Superior temporal gyrus (tissue), 1 donor: ENCODE data around the gene ATRAID.

Experiments
- DNase-seq: peaks from one replicate; pipeline ENCODE4 v3.0.0-alpha.2; 2016; ENCODE audit errors: extremely low spot score

Gene ATRAID

DNA sequence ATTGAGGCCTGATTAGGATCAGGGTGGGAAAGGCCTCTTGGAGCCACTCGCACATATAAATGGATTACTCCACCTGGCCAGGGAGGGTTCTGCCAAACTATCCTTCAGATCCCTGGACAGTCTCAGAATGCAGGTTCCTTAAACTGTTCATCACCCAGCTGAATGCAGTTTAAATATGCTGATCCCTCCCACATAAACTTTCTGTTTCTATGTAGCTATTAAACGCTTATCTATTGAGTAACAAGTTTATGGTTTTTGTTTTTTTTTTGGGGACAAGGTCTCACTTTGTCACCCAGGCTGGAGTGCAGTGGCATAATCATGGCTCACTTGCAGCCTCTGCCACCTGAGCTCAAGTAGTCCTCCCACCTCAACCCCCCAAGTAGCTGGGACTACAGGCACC is 7.2 kb downstream of the ATRAID start:
- no peak for DNase-seq

DNA sequence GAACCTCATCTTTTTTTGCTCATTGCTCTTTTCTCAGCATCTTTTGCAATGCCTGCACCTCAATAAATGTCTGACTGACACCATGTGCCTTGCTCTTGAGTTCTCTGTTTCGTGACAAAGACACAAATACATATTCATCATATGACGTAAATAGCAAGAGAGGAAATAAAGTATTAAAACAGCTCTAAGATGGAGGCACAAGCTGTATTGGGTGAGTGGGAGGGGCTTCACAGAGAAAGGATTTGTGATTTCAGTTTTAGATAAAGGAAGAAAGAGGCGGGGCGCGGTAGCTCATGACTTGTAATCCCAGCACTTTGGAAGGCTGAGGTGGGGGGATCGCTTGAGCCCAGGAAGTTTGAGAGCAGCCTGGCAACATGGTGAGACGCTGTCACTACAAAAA is 8.2 kb downstream of the ATRAID start:
- no peak for DNase-seq

DNA sequence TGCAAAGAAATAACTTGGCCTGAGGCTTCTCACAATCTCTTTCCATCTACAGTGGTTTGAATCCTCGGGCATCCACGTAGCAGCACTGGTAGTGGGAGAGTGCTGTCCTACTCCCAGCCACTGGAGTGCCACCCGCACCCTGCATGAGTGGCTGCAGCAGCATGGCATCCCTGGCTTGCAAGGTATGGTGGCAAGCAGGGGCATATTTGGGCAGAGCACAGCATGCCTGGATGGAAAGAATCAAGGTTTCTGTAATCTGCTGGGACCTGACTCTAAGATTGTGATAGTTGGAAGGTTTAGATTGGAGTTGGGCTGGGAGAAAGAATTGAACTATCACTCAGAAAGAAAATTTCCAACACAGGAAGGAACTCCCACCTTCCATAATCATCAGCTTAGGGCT is 9.3 kb downstream of the ATRAID start:
- no peak for DNase-seq

DNA sequence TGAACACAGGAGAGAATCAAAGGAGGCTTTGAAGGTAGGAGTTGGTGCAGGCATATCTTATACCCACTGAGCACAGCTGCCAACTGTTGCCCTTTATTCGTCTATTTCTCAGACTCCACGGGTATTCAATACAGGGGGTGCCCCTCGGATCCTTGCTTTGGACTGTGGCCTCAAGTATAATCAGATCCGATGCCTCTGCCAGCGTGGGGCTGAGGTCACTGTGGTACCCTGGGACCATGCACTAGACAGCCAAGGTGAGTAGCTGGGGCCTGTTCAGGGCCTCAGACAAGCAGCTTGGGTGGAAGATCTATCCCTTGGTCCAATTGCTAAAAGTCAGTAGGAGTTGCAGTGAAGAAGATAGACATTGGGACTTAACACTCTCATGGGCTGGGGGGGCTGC is 10.6 kb downstream of the ATRAID start:
- DNase-seq: no peak

DNA sequence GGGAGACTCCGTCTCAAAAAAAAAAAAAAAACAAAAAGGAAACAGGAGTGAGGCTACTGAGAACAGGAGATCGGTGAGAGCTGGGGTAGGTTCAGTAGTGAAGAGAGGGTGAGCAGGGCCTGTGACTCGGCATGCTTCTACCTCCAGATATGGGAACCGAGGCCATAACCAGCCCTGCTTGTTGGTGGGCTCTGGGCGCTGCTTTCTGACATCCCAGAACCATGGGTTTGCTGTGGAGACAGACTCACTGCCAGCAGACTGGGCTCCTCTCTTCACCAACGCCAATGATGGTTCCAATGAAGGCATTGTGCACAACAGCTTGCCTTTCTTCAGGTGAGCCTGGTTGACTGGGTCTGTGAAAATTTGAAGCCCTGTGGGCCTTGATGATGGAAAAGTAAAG is 11.6 kb downstream of the ATRAID start:
- no peak for DNase-seq

DNA sequence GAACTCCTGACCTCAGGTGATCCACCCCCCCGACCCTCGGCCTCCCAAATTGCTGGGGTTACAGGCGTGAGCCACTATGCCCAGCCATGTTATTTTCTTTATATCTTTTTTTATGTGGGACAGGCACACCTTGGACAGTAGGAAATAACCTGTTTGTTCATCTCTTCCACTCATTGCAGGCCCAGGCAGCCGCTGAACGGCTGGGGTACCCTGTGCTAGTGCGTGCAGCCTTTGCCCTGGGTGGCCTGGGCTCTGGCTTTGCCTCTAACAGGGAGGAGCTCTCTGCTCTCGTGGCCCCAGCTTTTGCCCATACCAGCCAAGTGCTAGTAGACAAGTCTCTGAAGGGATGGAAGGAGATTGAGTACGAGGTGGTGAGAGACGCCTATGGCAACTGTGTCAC is 13.7 kb downstream of the ATRAID start:
- no peak for DNase-seq

DNA sequence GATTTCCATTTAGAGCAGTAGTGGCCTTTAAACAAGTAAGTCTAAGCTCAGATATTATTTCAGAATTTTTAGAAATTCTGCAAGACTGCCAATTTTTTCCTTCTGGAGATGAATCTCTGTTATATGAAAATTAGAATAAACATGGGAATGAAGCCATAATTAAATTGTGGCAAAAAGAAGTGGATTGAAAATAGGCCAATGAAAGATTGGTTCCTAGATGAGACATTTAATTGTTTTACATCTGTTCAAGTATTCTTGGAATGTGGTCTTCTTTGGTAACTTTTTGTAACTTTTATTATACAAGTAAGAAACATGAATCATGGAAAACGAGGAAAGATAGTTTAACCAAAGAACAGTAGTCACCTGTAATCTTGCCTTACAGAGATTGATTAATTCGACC is 15.7 kb downstream of the ATRAID start:
- no peak for DNase-seq

DNA sequence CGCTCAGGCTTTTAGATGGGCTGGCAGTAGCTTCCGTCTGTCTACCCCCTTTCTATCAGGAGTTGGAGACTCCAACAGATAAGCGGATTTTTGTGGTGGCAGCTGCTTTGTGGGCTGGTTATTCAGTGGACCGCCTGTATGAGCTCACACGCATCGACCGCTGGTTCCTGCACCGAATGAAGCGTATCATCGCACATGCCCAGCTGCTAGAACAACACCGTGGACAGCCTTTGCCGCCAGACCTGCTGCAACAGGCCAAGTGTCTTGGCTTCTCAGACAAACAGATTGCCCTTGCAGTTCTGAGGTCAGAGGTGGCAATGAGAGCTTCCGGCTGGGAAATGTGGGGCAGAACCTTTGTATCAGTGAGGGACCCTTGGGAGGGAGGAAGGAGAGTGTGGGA is 20.1 kb downstream of the ATRAID start:
- DNase-seq: no peak

DNA sequence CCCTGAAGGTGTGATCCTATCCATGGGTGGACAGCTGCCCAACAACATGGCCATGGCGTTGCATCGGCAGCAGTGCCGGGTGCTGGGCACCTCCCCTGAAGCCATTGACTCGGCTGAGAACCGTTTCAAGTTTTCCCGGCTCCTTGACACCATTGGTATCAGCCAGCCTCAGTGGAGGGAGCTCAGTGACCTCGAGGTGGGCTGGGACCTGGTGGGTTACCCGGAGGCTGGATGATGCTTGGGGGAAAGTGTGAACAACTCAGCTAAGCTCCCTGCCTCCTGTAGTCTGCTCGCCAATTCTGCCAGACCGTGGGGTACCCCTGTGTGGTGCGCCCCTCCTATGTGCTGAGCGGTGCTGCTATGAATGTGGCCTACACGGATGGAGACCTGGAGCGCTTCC is 21.5 kb downstream of the ATRAID start:
- no peak for DNase-seq

DNA sequence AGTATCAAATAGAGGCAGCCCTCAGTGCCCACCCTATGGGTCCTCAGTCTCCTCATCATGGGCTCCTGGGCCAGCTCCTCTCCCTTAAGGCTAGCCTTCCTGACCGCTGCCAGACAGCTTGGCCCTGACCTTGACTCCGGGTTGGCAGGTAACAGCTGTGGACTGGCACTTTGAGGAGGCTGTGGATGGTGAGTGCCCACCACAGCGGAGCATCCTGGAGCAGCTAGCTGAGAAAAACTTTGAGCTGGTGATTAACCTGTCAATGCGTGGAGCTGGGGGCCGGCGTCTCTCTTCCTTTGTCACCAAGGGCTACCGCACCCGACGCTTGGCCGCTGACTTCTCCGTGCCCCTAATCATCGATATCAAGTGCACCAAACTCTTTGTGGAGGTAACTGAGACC is 24.3 kb downstream of the ATRAID start:
- no peak for DNase-seq

DNA sequence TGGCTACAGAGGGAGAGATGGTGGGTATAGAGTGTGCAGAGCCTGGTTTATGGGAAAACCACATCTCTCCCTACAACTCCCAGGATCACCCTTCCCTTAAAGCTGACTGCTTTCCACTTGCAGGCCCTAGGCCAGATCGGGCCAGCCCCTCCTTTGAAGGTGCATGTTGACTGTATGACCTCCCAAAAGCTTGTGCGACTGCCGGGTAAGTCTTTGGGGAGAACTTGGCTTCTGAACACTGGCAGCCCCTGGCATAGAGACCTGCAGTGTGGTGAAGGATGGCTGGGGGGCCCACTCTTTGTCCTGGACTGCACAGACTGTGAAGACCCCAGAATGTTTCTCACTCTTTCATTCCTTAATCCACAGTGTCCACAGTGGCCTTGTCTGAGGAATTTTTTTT is 24.8 kb downstream of the ATRAID start:
- DNase-seq: no peak

DNA sequence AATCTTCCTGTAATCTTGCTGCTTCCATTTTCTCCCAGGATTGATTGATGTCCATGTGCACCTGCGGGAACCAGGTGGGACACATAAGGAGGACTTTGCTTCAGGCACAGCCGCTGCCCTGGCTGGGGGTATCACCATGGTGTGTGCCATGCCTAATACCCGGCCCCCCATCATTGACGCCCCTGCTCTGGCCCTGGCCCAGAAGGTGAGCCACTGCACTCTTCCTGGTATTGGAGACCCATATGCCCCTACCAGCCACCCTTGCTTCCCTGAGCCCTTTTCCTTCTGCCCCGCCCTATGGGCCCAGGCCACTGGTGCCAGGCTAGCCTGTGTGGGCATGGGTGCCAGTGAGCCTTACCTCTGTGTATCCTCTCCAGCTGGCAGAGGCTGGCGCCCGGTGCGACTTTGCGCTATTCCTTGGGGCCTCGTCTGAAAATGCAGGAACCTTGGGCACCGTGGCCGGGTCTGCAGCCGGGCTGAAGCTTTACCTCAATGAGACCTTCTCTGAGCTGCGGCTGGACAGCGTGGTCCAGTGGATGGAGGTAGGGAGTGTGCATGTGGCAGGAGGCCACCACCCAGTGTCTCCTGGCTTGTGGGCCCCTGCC is 25.6 kb downstream of the ATRAID start:
- no peak for DNase-seq

DNA sequence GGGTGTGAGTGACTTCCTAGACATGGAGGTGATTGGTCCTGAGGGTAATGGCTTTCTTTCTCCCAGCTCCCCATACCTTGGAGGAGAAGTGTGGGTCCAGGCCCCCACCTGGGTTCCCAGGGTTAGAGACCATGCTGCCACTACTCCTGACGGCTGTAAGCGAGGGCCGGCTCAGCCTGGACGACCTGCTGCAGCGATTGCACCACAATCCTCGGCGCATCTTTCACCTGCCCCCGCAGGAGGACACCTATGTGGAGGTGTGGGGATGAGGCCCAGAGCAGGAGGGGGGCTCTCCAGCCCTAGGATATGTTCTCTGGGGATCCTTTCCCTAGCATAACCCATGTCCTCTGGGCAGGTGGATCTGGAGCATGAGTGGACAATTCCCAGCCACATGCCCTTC is 27.1 kb downstream of the ATRAID start:
- DNase-seq: no peak

DNA sequence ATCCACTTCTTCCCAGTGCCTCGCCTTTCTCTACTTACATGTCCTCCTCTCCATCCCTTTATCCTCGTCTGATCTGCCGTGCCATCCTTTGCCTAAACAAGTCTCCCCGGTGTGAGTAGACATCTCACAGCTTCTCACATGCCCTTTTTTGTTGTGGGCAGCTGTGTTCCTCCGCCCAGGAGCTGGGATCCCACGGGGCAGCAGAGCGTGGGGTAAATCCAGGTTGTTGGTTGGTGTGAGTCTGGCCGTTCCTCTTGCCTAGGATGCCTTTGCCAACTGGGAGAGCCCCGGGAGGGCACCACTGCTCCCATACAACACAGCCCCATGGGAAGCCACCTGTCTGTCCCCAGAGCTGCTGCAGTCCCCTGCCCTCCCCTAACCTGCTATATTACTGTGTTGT is 28.6 kb downstream of the ATRAID start:
- DNase-seq: no peak

DNA sequence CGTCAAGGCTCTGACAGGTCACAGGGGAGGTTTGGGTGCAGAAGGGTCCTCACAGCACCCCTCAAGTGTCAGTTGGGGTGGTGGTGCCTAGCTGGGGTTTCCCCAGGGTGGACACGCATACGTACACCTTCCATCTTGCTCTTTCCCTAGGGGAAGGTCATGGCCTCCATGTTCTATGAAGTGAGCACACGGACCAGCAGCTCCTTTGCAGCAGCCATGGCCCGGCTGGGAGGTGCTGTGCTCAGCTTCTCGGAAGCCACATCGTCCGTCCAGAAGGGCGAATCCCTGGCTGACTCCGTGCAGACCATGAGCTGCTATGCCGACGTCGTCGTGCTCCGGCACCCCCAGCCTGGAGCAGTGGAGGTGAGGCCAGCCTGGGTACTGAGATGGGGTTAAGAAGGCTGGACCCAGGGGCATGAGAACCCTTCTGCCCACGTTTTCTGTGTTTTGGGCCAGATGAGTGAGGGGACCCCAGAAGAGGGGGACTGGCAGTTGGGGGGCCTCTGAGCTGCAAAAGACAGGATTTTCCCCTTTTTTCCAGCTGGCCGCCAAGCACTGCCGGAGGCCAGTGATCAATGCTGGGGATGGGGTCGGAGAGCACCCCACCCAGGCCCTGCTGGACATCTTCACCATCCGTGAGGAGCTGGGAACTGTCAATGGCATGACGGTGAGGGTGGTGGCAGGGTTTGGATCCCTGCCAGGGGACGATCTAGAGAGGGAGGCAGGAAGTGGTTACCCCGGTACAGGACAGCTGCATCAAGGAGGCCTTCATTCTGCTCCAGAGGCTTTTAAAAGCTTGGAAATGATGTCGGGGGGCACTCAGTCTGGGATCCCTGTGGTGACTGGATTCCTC is 30.1 kb downstream of the ATRAID start:
- DNase-seq: no peak

DNA sequence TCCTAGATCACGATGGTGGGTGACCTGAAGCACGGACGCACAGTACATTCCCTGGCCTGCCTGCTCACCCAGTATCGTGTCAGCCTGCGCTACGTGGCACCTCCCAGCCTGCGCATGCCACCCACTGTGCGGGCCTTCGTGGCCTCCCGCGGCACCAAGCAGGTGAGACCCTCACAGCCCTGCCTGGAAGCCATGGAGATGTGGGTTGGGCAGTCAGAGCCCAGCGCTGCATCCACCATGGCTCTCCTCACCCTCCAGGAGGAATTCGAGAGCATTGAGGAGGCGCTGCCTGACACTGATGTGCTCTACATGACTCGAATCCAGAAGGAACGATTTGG is 30.7 kb downstream of the ATRAID start:
- DNase-seq: no peak

DNA sequence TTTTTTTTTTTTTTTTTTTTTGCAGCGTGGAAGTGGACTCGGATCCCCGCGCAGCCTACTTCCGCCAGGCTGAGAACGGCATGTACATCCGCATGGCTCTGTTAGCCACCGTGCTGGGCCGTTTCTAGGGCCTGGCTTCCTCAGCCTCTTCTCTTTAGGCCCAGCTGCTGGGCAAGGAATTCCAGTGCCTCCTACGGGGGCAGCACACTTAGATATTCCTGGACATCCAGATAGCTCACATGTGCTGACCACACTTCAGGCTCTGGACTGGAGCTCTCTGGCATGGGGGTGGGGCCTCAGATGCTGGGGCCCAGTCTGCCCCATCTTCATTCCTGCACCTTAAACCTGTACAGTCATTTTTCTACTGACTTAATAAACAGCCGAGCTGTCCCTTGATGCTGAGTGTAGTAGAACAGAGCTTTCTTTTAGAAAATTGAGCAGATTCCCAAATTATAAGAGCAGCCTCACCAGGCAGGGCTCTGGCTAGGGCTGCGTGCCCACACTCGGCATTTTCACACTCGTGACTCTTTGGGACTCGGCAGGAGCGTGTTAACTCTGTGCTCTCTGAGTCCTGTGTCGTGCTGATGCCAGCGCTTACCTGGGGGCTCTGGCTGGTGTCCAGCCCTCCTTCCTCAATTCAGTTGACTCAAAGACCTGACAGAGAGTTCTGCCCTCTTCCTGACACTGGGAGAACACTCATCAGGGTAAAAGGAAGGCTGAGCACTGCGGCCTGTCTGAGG is 31.7 kb downstream of the ATRAID start:
- DNase-seq: no peak

DNA sequence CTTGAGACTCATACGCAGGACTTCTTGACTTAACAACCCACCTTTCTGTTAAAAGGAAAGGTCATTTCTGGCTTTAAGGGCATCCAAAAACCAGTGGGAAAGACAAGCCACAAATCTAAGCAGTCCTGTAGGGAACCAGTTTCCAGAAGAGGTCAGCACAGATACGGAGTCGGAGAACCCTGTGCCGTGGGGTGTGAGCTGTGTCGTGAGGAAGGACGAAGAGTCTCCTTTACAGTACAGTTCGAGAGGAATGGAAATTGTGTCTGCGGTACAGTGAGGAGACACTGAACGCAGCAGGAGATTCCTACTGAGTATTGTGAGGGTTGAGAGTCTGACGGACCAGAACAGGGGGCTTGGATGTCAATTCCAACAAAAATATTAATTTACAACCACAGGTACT is 33.3 kb downstream of the ATRAID start:
- no peak for DNase-seq

DNA sequence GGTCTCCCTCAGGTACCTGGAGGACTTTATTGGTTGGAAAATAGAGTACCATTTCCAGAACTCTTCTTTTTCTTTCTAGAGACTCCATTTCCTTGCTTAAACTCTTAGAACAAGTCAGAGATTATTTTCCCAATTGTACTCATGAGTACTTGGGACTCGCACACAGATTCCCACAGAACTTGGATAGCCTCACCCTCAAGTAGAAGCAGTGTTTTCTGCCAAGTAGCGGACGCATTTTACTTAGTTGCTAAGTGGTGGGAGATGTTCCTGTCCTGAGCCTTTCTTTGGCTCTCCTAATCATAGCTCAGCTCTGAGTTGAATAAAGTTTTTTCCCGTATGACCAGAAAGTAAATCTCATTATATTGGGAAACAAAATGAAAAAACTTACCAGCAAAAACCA is 33.8 kb downstream of the ATRAID start:
- DNase-seq: no peak

DNA sequence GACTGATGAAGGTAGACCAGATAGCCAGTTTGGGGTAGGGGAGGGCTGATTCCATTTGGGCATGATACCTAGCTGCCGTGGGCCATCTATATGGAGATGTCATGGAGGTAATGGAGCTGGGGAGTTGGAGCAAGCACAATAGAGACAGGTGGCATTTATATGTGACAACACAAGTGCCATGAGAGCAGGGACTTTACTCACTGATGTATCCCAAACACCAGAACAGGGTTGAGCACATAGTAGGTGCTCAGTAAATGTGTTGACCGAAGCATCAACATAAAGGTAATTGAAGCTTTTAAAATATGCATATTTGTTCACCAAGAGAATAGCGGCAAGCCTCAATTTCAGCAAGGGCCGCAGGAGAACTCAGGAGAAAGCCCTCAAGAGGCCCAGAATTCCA is 36.1 kb downstream of the ATRAID start:
- DNase-seq: no peak

DNA sequence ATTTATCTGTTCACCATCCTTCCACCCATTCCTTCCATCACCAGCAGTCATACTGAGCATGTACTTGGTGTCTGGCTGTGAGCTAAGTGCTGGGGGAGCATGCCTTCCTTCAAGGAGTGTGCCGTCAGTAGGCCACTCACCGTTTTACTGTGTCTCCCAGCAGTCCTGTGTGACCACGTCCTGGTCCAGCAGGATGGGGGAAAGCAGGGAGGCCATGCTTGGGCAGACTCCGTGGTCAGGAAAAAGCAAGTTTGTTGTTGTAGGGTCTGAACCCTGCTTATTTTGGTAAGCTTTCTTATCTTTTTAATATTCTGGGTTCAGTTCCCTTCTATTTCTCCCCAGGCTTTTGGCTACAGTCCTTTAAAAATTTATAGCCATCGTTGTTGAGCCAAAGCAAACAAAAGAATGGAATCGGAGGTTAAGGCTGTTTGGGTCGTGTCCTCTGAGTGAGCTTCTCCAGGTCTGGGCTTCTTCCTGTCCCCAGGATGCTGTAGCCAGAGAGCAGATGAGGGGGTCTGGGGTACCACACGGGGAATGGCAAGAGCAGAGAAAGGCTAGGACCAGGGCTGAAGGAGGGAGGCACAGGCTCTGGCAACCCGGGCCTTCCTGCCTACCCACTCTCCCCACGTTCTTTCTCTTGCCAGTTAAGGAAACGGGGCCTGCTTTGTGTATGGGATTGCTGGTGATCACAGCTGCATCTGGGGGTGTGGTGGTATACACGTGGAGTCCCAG is 37.5 kb downstream of the ATRAID start:
- DNase-seq: no peak

DNA sequence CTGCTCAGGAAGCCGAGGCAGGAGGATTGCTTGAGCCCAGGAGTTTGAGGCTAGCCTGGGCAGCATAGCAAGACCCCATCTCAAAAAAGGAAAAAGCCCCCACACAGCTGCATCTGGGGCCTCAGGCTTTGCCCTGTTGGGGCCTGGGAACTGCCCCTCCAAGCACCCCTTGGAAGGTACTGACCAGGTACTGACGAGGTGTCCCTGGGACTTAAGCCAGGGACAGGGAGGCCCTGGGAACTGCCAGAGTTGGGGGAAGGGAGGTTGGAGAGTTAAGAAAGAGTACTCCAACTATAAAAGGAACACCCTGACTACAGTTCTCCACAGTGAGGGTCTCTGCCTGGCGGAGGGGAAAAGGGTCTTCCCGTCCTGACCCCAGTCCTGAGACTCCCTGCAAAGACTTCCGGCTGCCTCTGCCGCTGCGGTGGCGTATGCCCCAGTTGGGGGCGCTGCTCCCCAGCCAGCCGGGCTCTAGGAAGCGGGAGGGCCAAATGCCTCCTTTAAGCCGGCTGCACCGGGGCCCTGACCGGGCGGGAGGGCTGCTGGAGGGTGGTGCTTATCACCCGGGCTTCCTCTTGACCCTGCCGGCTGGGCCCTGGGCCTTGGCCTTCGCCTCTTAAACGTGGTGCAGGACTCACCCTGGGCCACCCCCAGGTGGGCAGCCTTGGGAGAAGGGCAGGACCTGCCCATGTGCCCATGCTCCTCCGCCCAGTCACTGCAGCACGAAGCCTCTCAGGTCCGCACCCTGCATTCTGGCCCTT is 38.2 kb downstream of the ATRAID start:
- DNase-seq: no peak
